Measurements from ENCODE around the gene PARD3B. TPM values are rescaled to one million over a fixed set of nuclear protein-coding genes. Genes with fewer than 3 reads are reported as not detected.

The PARD3B gene
- total RNA-seq, 1 experiment from 2014 or later: 5.8 TPM

GRCh38 chr2:205161156-205161839, 616.0 kb downstream of the PARD3B start:
- DNase-seq (ENCODE audit: extremely low read depth, low read depth): no peak

- no peak for DNase-seq (ENCODE audit: extremely low read depth, low read depth)
Measured at GRCh38 chr2:205166745-205167144, 621.5 kb downstream of the PARD3B start.

DNA sequence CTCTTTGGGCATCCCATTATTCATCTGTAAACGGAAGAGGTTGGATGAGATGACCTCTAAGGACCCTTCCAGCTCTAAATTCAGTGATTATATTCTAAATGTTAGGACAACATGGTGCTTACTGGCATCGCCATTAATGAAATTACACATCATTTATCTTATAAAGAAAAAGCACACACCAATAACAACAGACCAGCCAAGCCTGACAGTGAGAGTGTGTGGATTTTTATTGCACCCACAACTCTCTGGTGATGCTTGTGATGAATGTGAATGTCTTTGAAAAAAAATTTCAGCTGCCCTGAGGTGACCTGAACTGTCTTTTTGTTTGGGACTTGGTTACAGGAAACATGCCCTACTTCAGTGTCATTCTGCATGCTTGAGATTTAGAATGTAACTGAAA, 623.7 kb downstream of the PARD3B start:
- DNase-seq (ENCODE audit: extremely low read depth, low read depth): no peak

DNA sequence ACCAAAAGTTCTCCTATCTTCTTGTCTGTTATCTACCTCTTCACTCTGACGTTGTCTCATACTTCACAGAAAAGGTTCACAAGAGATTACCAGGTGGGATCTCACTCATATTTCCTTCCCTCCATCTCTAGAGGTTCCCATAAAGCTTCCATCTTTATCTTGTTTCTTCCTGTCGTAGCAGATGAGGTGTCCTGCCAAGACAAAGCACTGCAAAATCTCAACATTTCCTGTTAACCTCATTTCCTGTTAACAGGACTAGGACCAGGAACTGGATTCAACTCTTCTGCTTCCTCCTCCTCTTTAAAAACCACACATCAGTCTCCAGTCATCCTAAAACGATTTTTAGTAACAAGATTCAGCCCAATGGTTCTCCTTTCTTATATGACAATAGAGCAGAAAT, 624.2 kb downstream of the PARD3B start:
- DNase-seq (ENCODE audit: extremely low read depth, low read depth): no peak

GRCh38 chr2:205170399-205170798, 625.1 kb downstream of the PARD3B start:
- no peak for DNase-seq (ENCODE audit: extremely low read depth, low read depth)

DNA sequence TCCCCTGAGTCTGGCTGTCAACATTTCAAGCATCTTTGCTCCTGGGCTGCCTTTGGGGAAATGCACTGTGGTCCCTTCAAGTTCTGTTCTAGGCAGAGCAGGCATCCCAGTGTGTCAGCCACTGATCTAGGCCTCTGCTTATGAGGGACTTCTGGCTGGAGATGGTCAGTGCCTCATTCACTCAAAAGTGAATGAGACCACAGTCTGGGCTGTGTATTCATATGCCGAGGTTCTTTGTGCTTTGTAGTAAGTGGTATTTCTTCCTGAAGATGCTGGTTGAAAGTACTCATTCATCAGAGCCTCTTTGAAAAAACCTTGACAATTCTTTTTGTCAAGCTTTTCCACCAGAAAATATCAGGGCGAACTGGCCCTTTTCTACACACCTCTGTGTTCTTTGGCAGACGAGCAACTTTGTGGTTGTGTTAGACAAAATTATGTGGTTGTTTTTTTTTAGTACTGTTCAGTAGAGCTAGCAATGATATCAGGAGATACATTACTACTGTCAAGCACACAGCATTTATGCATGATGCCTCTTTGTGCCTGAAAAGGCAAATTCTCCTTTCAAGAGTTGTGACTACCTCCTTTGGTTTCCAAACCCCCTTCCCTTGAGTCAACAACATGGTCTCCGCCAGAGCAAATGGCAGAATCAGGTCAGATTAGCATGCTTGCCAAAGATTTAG, 626.1 kb downstream of the PARD3B start:
- no peak for DNase-seq (ENCODE audit: extremely low read depth, low read depth)

DNA sequence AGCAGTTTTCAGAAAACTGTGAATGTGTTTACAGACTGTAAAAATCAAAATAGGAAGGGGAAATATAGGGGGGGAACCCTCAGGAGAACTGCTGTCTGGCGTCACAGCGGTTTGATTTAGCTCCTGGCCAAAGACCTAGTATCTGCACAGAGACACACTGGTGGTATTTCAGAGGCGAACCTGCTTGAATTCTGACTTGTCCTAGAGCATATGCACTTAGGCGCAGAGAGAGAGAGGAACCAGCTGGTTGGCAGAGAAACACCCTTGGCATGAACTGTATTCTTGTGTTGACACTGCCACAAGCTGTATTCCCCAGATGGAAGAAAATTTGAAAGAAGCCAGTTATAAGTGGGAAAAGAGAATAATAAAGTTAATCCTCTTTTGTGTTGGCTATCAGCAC, 630.6 kb downstream of the PARD3B start:
- no peak for DNase-seq (ENCODE audit: extremely low read depth, low read depth)

GRCh38 chr2:205176546-205176945, 631.3 kb downstream of the PARD3B start:
- no peak for DNase-seq (ENCODE audit: extremely low read depth, low read depth)

DNA sequence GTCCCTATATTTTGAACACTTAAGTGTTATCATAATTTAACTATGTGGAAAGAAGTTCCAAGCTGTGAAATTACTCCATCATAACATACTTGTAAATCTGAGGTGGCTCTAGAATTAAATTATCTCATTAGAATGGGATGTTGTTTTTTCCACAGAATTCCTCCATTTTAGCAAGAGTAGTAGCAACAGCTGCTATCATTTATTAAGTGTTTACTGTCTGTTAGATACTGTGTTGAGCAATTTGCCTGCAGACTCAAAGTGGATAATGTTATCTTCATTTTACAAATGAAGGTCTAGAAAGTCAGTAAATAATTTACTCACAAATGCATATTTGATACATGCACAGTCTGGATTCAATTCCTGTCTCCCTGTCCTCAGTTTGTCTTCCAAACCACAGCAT, 632.3 kb downstream of the PARD3B start:
- DNase-seq (ENCODE audit: extremely low read depth, low read depth): no peak

GRCh38 chr2:205180730-205181129, 635.5 kb downstream of the PARD3B start:
- DNase-seq (ENCODE audit: extremely low read depth, low read depth): no peak

DNA sequence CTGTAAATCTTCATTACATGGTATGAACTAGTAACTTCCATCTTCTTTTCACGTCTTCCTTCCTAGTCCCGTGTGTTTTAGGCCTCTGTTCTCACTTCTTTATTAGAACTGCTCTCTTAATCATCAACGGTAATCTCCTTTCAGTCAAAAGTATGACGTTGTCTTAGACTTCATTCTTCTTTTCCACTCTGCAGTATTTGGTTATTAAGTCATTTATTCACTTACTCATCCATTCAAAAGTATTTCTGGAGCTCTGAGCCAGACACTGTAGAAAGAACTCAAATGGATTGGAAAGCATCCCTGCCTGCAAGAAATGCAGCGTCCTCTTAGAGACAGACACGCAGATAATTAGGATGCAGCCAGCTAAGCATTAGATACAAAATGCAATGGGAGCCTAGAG, 642.5 kb downstream of the PARD3B start:
- no peak for DNase-seq (ENCODE audit: extremely low read depth, low read depth)

DNA sequence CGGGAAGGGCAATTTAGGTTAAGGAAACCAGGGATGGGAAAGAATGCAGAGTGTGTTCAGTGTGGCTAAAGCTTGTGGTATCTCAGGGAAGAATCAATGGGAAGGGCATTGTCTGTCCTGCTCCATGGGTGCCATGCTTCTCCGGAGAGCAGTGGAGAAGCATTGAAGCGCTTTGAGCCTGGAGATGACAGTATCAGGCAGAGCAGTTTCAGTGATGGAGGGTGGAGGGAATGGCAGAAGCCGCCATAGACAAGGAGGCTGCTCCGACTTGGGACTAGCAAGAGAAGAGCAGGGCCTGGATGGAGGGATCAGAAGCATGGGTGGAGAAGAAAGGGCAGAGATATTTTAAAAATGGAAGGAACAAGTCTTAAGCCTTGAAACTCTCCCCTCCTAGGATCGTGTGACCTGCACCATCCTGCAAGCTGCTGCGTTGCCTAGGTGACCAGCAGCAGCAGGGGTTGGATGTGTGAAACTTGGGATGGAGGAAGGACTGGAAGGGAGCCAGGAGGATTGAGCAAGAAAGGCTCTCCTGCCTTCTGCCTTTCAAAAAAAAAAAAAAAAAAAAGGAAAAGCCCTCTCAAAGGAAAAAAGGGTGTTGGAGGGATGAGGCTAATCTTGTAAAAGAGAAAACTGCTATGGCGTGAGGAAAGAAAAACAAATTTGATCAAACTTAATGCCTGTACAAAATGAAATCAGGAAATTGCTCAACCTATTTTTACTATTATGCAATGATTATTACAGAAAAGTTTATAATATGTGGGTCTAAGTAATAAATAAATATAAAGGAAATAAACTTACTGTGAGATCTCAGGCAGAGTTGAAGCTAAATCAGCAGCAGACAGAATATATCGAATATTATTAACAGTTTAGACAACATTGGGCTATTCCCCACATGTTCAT, 643.2 kb downstream of the PARD3B start:
- no peak for DNase-seq (ENCODE audit: extremely low read depth, low read depth)

DNA sequence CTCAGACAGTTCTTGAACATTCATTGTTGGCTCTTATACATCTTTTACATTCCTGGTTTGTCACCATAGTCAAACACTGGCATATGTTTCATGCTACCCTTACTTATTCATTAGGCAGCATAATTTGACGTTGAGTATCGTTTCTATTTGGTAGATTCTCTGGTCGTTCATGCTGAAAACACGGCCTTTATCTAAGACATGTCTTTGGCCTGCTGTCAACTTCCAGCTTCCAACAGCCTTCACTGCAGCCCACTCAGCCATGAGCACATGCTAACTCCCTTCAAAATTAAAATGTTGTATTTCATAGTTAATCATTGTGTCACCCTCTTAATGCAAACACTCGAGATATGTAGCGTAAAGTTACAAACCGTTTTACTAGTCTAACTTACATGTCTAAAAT, 644.0 kb downstream of the PARD3B start:
- DNase-seq (ENCODE audit: extremely low read depth, low read depth): no peak

- DNase-seq (ENCODE audit: extremely low read depth, low read depth): no peak
Measured at GRCh38 chr2:205190528-205190927, 645.3 kb downstream of the PARD3B start.

GRCh38 chr2:205193125-205193835, 648.0 kb downstream of the PARD3B start:
- DNase-seq (ENCODE audit: extremely low read depth, low read depth): no peak

DNA sequence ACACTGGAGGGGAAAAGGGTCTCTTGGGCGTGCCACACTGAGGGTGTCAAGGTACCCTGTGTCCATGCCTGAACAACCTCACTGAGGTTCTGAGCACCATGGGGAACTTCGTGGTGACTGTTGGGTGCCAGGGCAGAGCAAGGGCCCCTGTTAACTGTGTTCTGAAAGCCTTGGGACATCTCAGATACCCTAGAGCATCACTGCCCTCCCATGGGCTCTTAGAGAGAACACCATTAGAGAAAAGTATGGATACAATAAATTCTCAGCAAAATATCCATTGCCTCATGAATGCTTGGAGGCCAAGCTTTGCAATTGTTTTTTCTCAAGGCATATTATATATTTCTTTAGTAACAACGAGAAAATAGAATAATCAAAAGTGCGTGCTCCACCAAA, 648.6 kb downstream of the PARD3B start:
- DNase-seq (ENCODE audit: extremely low read depth, low read depth): no peak

GRCh38 chr2:205197468-205198139, 652.3 kb downstream of the PARD3B start:
- no peak for DNase-seq (ENCODE audit: extremely low read depth, low read depth)

GRCh38 chr2:205198140-205198525, 652.9 kb downstream of the PARD3B start:
- no peak for DNase-seq (ENCODE audit: extremely low read depth, low read depth)

DNA sequence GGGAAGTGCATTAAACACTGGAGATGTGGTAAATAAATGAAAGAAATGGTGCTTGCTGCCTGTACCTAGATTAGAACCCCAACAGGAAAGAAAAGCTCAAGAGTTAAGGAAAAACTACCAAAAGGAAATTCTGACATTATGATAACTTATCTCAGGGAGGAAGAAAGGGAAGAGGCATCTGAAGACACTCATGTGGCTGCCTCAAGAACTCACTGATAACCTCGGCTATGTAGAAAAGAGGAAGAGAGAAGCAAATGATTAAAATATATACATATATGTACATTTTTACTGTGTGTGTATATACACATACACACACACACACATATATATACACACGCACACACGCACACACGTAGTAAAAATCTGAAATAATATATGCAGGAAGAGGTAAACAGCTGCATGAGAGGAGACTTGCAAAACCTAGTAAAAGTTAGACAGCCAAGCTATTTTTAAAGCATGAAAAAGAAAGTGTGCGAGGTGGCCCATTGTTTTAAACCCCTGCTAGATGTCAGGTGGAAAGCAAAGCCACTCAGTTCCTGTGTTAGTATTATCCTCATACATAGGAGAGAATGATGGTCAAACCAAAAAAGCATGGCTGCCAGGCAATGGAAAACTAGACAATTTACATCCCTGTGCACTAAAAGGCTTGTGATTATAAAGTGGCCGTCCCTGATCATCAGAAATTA, 654.0 kb downstream of the PARD3B start:
- DNase-seq (ENCODE audit: extremely low read depth, low read depth): no peak

- DNase-seq (ENCODE audit: extremely low read depth, low read depth): no peak
Measured at GRCh38 chr2:205210494-205210893, 665.2 kb downstream of the PARD3B start.

Data from NCI-H460 (cell line).